Measurements from ENCODE around the gene PGM2. TPM values are rescaled to one million over a fixed set of nuclear protein-coding genes. Genes with fewer than 3 reads are reported as not detected.

PGM2 gene
- total RNA-seq, 1 experiment from 2014 or later, result 31.0 TPM

- TF ChIP-seq EZH2 (IDR thresholded peaks at IDR 0.05; ENCODE audit: borderline replicate concordance, low read depth, low read length, poor library complexity, severe bottlenecking), result no peak
- peak; percentile 38 for TF ChIP-seq CTCF (conservative IDR thresholded peaks at IDR 0.05; ENCODE audit: low read depth, low read length)
- DNase-seq (ENCODE audit: low spot score), result no peak
- Histone ChIP-seq H3K27me3 (replicated peaks; ENCODE audit: insufficient read depth, low read depth, low read length, poor library complexity) (no peaks in the 10 kb centered on the region), H3K9me3 (ENCODE audit: low read depth, low read length, poor library complexity, severe bottlenecking) (no peaks in the 10 kb centered on the region), H3K4me1 (ENCODE audit: insufficient read depth, low read length, poor library complexity, severe bottlenecking) (no peaks in the 10 kb centered on the region), H3K4me3 (ENCODE audit: low read depth, low read length, poor library complexity, severe bottlenecking) (no peak overlapping the region), H3K27ac (ENCODE audit: low read depth, low read length, poor library complexity, severe bottlenecking) (no peak overlapping the region), H3K36me3 (ENCODE audit: insufficient read depth, low read length, poor library complexity, severe bottlenecking) (no peaks in the 10 kb centered on the region)
- intact Hi-C loops (cut with micrococcal nuclease; ENCODE audit: unreplicated experiment), result no loop called here
- ChIA-PET POLR2A (ENCODE audit: low non-redundant PET) (interaction anchor here (0.6 kb wide), 1 partner anchor 84 kb away, joined by 3 read pairs; no protein-coding TSS in a partner anchor), CTCF (no interaction called here)
- BruUV-seq (replicated peaks), result no TSS peak
These were observed 56.3 kb downstream of the PGM2 start for GRCh38 chr4:37882665-37883296.

GRCh38 chr4:37884855-37885487 is 58.5 kb downstream of the PGM2 start:
- Histone ChIP-seq H3K4me1 (ENCODE audit: insufficient read depth, low read length, poor library complexity, severe bottlenecking) (no peaks in the 10 kb centered on the region), H3K36me3 (ENCODE audit: insufficient read depth, low read length, poor library complexity, severe bottlenecking) (no peaks in the 10 kb centered on the region), H3K27me3 (replicated peaks; ENCODE audit: insufficient read depth, low read depth, low read length, poor library complexity) (peaks cover 16% of the 10 kb centered on the region), H3K4me3 (ENCODE audit: low read depth, low read length, poor library complexity, severe bottlenecking) (no peak overlapping the region), H3K9me3 (ENCODE audit: low read depth, low read length, poor library complexity, severe bottlenecking) (no peaks in the 10 kb centered on the region), H3K27ac (ENCODE audit: low read depth, low read length, poor library complexity, severe bottlenecking) (no peak overlapping the region)
- CTCF ChIA-PET, result no interaction called here
- no peak for DNase-seq (ENCODE audit: low spot score)
- no TSS peak for BruUV-seq (replicated peaks)
- intact Hi-C loops (cut with micrococcal nuclease; ENCODE audit: unreplicated experiment), result no loop called here
- POLR2A ChIA-PET (ENCODE audit: low non-redundant PET), result no interaction called here
- TF ChIP-seq CTCF (conservative IDR thresholded peaks at IDR 0.05; ENCODE audit: low read depth, low read length) (no peak), EZH2 (IDR thresholded peaks at IDR 0.05; ENCODE audit: borderline replicate concordance, low read depth, low read length, poor library complexity, severe bottlenecking) (no peak)

GRCh38 chr4:37885496-37885895 is 59.0 kb downstream of the PGM2 start:
- ChIA-PET CTCF (no interaction called here), POLR2A (ENCODE audit: low non-redundant PET) (no interaction called here)
- Histone ChIP-seq H3K4me1 (ENCODE audit: insufficient read depth, low read length, poor library complexity, severe bottlenecking) (no peaks in the 10 kb centered on the region), H3K9me3 (ENCODE audit: low read depth, low read length, poor library complexity, severe bottlenecking) (no peaks in the 10 kb centered on the region), H3K27ac (ENCODE audit: low read depth, low read length, poor library complexity, severe bottlenecking) (no peak overlapping the region), H3K4me3 (ENCODE audit: low read depth, low read length, poor library complexity, severe bottlenecking) (no peak overlapping the region), H3K36me3 (ENCODE audit: insufficient read depth, low read length, poor library complexity, severe bottlenecking) (no peaks in the 10 kb centered on the region), H3K27me3 (replicated peaks; ENCODE audit: insufficient read depth, low read depth, low read length, poor library complexity) (peaks cover 21% of the 10 kb centered on the region)
- DNase-seq (ENCODE audit: low spot score), result no peak
- no peak for TF ChIP-seq EZH2 (IDR thresholded peaks at IDR 0.05; ENCODE audit: borderline replicate concordance, low read depth, low read length, poor library complexity, severe bottlenecking)
- no peak for TF ChIP-seq CTCF (conservative IDR thresholded peaks at IDR 0.05; ENCODE audit: low read depth, low read length)
- intact Hi-C loops (cut with micrococcal nuclease; ENCODE audit: unreplicated experiment), result no loop called here
- BruUV-seq (replicated peaks), result no TSS peak

All from A673 (cell line).